HG03565 (cell line): Measurements from ENCODE around the gene AP1G1.
"Not testable (repeated sequence)": the region's sequence is repeated elsewhere in the genome, so short reads cannot be mapped to it uniquely, and the experiment has no call there.

Experiments
- ATAC-seq: cut with Tn5 transposase; IDR thresholded peaks from one replicate; pipeline ENCODE4 v1.9.1; 2021; ENCODE audit warnings: mild to moderate bottlenecking, moderate library complexity; ENCODE audit not compliant: unreplicated experiment

Gene AP1G1

GRCh38 chr16:71708696-71709095, 99.9 kb downstream of the AP1G1 start:
- no peak for ATAC-seq

- no peak for ATAC-seq
These were observed 101.4 kb downstream of the AP1G1 start for GRCh38 chr16:71707199-71707598.

GRCh38 chr16:71706046-71706445, 102.6 kb downstream of the AP1G1 start:
- ATAC-seq = no peak

- ATAC-seq = no peak
These were observed 105.3 kb downstream of the AP1G1 start for GRCh38 chr16:71703333-71703732.

DNA sequence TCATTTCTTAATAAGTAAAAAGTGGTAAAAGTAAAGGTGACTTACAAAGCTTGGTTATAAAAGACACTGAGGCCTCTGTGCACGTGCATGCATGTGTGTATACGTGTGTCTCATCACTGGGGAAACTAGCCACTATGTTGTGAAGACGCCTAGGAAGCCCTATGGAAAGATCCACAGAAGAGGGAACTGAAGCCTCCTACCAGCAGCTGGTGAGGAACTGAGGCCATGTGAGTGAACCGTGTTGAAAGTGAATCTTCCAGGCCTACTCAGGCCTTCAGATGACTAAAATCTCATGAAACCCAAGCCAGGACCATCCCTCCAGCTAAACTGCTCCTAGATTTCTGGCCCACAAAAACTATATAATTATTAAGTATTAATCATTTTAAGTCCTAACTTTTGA, 107.8 kb downstream of the AP1G1 start:
- no peak for ATAC-seq

- ATAC-seq = no peak
These were observed 110.1 kb downstream of the AP1G1 start for GRCh38 chr16:71698491-71698890.

GRCh38 chr16:71693164-71693563, 115.5 kb downstream of the AP1G1 start:
- ATAC-seq = no peak

GRCh38 chr16:71689901-71690300, 118.7 kb downstream of the AP1G1 start:
- ATAC-seq = no peak

DNA sequence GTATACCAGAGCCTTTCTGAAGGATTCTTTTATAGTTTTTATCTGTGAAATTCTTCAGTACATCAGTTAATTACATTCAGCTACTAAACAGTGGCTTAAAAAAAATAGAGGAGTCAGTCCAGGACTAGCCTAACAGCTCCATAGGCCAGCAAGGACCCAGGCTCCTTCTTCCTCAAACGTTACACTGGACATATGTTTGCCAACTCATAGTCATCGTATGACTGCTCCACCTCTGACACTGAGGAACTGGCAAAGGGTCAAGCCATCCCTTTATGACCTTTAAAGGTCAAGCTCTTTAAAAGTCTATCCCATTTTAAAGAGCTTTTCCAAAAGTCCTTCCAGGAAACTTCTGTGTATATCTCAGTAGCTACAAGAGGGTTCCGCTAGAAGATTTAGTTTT, 120.8 kb downstream of the AP1G1 start:
- ATAC-seq = no peak

DNA sequence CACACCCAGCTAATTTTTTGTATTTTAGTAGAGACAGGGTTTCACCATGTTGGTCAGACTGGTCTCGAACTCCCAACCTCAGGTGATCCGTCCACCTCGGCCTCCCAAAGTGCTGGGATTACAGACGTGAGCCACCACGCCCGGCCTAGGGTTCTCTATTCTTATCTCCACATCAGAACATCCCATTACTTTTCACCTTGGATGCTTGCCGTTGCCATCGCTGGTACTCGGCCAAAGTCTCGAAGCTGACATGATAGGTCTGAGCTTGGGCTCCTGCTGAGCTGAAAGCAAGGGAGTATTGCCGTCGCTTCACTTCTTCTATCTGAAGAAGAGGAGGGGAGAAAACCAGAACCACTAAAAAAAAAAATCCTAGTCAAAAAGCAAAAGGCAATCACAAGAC, 124.4 kb downstream of the AP1G1 start:
- not testable (repeated sequence) for ATAC-seq

DNA sequence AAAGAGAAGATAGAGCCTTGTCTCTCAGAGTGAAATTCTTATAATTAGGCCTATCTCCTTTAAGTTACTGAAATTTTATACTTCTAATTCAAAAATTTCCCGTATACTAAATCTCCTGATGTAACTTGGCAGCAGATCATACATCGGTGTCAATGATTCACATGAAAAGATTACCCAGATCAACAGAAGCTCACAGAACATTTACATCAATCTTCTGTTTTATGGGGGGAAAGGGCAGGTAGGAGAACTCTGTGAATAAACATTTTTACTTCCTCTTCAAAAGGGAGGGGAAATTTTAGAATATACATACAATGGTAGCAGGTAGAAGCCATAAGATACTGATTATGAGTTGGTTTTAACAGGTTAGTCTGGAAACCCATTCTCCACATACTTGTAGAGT, 127.3 kb downstream of the AP1G1 start:
- ATAC-seq = no peak
